Ecto neural progenitor cell (in vitro differentiated cells): ENCODE results near the gene PXMP2.

ENCODE experiments used
- DNase-seq: peaks from one replicate; pipeline ENCODE4 v3.0.0-alpha.2; 2018; ENCODE audit warnings: low spot score

PXMP2 gene

DNA sequence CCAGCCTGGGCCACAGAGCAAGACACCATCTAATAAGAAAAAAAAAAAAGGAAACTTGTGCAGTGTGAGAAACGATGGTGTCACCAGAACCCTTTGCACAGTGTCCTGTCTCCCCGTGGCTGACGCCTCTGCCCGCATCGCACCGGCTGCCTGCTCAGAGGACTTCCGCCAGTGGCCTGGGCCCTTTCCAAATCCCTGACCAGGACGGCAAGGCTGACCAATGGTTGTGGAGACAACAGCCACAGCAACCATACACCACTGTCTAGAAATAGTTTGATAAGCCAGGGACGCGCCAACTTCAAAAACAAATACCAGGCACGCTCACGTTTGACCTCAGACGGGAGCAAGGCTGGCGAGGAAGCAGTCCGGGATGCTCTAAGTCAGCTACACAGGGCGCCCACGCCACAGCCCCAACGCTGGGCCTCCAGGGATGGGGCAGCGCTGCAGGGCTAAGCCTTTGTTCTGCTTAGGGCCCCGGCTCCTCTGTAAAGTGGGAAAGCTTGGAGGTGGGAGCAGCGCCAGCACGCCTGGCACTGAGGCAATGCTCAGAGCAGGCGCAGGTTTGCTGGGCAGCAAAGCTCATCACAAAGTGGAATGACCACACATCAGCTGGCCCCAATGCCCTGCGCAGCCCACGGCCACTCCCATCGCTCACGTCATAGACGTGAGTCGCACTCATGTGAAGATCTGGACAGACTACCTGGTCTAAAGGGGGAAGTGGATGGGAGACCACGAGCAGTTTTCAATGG lies 35.8 kb downstream of the PXMP2 start:
- DNase-seq, result no peak

DNA sequence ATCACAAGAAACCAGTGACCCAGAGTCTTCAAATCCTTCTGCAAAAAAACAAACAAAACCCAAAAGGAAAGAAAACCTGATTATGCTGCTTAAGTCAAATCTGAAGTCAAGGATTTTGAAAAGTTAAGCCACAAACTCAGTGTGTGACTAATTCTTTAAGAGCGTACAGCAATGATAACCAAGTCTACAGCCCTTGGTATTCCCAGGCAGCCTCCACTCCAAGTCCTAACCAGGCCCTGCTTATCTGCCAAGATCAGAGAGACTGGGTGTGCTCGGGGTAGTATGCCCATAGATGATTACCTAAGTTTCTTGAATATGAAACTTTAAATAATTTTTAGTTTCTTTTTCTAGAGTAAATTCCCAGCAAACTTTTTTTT lies 36.4 kb downstream of the PXMP2 start:
- DNase-seq, result no peak

DNA sequence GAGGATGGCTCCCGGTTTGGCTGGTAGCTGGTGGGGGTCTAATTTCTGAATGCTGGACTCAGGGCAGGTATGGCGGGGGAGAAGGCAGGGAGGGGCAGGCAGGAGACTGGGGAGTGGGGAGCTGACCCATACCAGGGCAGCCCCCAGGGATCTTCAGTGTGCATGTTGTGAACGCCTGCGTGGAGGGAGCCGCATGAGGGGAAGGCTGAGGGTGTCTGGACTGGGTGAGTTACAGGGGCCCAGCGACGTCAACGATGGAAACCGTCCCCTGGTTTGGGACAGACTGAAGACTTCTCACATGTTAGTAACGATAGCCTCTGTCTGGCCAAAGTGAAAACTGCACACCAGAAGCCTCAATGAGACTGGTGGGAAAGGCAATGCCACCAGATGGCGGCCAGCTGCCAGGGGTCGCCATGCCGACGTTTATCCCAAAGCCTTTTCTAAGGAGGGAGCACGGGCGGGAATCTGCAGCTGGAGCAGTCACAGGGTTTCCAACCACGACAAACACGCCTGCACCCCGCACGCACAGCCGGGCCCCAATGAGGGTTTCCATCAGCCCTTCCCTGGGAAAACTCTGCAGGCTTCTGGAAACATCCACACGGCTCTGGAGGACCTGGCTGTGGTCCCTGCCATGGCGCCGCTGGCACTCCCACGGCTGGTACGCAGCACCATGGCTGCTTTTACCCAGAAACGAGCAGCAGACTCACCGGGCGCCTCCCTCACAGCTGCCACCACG lies 37.3 kb downstream of the PXMP2 start:
- DNase-seq, result no peak

DNA sequence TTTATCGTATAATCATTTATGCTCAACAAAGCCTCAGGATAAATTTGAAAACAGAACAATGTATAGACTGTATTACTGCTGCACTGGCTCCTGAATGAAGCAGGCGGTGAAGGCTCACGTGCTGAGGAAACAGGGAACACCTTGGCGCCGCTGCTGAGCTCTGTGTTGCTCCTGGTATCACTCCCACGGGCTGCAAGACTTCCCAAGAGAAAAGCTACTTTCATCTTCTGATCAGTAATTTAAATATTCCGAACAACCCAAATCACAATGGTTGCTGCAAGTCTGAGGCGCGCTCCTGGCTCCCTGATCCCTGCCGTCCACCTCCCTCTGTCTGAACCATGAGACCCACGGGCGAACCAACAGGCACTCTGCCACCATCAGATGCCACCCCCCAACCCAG lies 39.0 kb downstream of the PXMP2 start:
- no peak for DNase-seq

DNA sequence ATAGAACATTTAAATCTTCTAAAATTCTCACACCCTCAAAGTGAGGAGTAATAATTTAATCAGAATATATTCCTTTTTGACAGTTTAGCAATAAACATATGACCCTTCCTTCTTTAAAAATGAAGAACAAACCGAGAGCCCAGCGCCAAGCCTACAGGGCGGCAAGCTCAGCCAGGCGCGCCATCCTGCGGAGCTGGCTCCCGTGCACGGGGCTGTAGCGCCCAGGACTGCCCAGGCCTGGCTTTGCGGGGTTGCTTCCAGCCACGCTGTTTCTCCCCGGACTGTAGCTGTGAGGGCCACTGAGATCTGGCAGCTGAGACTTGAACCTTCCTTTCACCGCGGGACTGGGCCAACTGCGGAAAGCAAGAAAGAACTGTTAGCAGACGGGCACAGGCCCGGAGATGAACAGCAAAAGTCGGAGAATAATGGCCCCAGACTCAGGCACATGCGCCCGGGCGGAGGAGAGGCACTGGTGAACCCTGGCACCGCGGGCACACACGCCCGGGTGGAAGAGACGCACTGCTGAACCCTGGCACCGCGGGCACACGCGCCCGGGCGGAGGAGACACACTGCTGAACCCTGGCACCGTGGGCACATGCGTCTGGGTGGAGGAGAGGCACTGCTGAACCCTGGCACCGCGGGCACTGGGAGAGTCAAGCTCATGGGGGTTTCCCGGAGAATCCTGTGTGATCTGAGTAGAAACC lies 39.9 kb downstream of the PXMP2 start:
- DNase-seq, result no peak

DNA sequence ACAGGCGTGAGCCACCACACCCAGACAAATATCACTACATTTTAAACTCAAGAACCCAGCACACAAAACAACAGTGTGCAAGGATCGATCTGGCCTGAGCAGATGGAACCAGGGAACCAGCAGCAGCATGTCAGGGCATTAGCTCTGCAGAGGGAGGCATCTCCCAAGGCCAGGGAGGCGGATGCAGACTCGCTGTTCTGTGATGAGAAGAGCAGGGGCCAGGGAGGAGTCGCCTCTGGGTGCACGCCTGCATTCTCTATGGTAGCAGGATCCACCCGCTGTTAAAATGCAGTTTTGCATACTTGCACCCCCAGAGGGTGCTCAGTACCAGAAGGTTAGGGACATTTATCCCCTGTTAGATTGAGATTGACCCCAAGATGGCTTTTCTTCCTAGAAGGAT lies 41.1 kb downstream of the PXMP2 start:
- no peak for DNase-seq

DNA sequence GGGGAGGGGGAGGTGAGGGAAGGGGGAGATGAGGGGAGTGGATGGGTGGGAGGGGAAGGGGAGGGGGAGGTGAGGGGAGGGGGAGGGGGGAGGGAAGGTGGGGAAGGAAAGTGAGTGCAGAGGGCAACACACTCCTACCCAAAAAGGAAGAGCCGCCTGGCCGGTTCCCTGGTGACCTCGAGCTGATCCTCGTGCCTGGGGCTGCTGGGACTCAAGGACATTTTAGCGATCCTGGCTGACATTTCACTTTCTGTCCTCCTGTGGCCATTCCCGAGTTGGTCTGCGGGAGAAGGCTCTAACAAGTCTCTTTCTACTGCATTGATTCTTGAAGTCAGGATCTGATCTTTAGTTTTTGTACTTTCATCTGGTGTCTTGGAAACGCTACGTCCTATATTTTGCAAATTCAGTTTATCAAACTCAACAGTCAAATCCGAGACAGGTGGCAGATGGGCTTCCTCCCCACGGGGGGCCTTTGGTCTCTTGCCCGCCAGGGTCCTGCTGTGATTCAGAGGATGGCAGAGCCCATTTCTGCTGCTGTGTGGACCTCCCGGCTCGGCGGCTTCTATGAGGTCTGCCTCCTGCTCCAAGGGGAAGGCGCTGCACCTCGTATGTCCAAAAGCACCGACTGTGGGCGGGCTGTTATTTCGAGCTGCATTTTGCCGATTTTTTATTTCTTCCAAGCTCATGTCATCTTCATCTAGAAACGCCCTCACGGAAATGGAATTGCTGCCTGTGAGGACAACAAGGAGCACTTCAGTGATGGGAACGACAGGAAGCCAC lies 42.3 kb downstream of the PXMP2 start:
- DNase-seq, result no peak

DNA sequence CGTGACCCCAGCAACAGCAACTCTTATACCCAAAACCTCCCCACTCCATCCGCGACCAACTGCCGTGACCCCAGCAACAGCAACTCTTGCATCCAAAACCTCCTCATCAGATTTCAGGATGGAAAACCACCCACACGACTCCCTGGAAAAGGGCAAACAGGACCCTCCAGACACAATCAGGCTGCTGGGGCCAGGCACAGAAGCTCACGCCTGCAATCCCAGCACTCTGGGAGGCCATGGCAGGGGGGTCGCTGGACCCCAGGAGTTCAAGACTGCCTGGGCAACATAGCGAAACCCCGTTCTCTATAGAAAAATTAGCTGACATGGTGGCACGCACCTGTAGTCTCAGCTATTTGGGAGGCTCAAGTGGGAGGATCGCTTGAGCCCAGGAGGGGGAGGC lies 43.0 kb downstream of the PXMP2 start:
- DNase-seq, result no peak

DNA sequence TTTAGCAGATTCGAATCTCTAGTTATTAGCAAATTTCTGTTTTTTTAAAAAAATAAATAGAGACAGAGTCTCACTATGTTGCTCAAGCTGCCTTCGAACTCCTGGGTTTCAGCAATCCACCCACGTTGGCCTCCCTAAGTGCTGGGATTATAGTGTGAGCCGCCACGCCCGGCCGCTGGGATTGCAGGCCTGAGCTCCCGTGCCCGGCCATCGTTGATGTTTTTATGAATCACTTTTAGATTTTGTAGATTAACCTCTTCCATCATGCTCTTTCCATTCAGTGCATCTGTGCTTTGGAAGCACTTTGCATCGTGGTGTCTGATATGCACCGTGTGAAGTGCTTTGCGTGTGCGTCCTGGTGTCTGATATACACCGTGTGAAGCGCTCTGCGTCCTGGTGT lies 44.2 kb downstream of the PXMP2 start:
- no peak for DNase-seq

DNA sequence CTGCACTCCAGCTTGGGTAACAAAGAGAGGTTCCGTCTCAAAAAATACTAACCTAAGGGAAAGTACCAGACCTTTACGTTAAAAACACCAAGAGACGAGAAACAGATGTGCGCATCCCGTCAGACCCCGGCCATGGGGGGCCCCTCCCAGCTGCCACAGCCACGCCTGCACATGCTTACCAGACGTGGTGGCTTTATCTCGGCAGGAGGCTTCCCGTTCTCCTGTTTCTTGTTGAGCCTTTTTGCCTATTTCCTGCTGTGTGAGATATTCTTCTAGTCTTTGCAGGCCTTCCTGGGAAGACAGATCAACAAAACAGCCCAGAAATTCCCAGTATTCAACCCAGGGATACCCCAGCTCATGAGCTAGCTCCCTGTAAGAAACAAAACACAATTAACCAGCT lies 46.8 kb downstream of the PXMP2 start:
- no peak for DNase-seq

DNA sequence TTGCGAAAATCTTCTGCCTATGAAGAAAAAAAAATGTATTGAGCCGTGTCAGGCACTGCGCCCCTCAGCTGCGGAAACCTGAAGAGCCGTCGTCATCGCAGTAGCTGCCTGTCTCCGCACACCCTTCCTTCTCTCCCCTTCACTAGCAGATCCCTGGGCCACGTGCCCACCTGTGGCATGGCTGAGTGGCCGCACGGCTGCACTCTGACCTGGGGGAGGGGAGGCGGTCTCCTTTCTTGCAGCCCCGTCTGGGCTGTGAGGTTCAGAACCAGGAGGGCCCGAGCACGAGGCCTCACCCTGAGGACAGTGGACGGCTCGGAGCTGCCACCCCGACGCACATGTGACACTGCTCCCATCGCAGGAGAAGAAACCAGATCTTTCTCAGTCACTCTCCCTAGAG lies 48.1 kb downstream of the PXMP2 start:
- DNase-seq, result no peak

DNA sequence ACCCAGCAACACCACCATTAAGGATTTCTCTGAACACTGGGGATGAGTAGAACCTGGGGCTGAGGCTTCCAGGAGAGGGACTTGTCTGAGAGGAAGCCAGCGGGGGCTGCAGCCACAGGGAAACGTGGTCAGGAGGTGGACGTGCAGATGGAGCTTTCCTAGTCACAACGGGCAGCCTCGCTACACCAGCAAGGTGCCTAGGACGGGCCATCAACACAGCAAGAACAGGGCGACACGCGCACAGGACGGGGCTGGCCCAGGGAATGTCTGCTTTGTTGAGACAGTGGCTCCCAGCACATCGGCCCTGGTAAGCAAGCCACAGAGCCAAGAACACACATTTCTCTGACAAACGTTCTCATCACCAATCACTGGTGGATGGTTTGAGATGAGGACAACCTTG lies 49.0 kb downstream of the PXMP2 start:
- DNase-seq, result no peak

DNA sequence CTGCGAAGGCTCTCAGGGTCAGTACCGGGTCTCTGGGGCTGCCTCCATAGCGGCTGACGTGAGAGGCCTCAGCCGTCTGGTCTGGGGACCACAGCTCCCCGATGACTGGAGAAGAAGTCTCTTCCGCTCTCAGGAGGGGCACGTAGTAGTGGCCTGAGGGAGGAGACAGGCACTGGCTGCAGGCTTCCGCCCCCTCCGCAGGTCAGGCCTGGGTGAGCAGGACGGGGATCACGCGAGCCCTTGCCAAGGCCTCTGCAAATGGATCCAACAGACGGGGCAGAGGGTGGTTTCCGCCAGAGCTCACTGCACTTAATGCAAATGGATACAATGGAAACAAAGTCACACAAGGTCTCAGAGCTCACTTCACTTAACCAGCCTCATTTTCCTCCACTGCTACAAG lies 49.5 kb downstream of the PXMP2 start:
- no peak for DNase-seq

DNA sequence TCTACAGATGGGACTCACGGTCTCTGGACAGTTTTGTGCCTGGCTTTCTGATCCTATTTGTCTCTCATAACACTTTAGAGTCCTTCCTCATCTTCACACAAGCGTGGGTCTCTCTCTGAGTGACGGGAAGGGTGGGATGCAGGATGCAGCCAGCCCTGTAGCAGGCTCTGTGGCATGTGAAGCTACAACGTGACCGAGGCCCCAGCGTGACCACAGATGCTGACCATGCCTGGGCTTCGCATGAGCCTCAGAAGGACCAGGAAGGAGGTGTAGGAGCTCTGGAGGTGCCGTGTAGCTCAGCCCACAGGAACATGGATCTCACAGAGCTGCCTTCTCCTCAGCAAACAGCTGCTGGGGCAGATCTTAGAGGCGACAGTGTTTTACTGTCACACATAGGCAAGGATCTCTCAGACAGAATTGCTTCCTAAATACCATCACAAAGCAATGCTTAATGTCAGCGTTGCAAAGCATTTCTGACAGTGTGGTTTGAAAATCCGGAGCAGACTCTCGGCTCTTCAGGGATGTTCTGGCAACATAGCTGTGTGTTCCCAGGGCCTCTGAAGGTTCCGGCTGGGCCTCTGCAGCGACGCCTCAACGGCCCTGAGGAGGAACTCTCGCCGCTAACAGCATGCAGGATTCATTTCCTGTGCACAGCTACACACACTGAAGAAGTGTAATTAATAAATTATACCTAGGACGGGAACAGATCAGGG lies 52.4 kb downstream of the PXMP2 start:
- DNase-seq, result no peak

DNA sequence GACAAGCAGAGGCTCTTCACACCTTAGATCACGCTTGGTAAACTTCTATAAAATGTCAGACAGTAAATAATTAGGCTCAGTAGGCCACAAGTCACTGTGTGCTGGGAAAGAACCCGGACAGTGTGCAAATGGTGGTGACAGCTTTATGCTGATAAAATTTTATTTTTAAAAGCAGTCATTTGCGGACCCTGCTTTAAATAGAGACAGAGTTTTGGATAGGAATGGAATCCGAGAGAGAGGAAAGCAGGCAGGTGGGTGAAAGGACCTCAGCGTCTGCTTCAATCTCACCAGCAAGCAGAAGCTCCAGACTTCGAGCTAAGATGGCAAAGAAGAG lies 52.9 kb downstream of the PXMP2 start:
- no peak for DNase-seq

DNA sequence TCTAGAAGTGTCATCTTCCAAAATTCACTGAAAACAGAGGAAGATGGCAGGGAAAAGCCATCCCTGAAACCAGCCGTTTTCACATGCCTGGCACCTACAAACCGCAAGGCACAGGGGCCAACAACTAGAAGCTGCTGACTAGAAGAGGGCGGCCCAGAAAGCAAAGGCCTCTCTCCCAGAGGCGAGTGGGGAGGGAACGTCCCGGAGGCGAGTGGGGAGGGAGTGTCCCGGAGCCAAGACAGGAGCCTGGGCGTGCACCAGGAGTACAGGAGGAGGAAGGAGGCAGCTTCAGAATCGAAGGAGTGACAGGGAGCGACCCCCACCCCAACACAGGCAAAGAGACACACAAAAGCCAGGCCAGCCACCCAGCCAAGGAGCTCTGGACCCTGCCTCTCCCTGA lies 53.3 kb downstream of the PXMP2 start:
- DNase-seq, result no peak

DNA sequence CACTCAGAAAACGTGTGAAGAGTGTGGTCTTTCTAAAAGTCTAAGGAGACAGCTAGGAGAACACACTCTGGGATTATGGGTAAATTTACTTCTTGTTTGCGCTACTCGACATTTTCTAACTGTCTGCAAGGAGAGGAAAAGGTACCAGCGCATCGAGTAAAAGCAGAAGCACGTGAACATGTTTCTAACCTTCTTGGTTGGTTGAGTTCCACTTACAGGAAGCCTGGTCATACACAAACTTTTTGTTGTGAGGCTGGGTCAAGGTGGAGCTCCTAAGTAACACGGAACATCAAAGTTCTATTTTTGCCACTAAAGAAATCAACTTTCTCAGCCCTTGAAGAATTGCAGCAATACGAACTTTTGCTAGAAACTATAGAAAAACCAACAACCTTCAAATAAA lies 54.2 kb downstream of the PXMP2 start:
- DNase-seq, result no peak

DNA sequence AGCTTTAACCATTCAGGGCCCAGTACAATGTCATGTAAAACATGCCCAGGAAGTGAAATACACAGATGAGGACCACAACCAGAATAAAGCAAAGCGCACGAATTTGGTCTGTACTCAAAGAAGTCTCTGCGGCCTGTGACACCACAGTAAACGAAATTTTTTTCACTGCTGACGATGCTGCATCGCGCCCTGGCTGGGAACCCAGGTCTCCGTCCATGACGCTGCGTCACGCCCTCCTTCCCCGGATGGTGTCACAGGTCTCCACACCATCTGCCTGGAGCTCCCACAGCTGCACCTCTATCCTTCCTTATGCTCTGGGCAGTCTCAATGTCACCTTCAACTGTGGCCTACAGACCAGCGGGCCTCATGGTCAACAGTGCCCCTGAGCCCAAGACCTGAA lies 56.4 kb downstream of the PXMP2 start:
- DNase-seq, result no peak

DNA sequence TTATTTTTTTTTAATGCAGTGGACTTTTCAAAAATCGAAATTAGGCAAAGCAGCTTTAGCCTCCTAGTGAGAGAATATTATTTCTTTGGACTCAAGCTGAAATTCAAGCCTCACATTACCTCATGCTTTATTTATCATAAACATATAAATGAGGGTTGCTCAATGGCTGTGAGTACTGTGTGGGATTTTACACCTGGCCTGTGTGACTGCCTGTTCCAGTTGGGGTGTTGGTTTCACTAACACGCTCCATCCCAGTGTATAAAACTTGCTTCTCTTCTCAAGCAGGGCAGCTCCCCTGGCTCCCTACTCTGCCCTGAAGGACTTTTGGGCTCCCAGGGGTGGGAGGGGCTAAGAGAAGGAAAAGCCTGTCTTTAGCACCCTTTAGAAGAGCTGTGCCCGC lies 59.2 kb downstream of the PXMP2 start:
- no peak for DNase-seq

DNA sequence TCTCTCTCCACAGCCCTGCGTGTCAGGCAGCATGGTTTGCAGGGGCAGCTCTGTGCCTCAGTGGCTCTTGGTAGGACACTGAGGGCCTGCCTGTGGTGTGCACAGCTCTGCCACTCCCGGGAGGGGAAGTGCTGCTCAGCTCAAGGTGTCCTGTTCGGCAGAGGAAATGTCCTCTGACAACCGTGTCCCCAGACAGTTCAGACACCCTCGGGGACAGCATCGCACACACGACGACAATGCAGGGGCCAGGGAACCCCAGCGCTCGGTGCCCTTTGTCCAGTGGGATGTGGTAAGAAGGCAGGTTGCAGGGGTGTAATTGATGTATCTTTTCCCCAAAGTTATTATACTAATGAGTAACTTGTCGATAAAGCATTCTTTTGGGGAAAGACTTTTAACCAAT lies 60.0 kb downstream of the PXMP2 start:
- DNase-seq, result no peak

DNA sequence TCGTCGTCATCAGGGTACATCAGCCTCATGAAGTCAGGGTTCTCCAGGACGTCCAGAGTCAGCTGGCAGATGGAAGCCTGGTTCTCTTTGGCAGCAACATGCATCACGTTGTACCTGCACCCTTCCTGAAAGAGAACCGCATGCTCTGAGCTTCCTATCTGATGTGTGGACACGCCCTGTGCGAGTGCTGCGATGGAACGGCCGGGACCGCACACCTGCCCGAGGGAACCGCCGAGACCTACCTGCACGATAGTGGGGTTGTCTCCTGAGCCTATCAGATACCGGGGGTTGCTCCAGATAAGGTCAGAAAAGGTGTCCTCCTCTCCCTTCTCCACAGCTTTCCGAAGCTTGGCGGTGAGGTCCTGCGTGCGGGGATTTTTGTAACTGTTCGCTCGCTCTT lies 60.5 kb downstream of the PXMP2 start:
- DNase-seq, result no peak

DNA sequence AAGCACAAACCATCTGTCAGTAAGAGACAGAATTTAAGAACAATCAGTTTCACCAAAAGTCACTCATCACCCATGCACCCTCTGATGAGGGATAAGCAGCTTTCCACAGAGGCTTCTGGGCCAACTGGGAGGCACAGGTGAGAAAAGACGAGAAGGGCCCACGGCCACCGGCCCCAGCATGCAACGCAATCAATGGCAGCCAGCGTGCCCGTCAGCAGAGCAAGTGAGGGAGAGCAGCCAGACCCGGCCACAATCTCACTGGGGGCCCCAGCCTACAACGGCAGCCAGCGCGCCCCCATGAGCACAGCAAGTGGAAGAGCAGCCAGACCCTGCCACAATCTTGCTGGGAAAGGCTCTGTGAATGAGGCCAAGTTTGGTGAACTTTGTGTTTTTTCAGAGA lies 60.9 kb downstream of the PXMP2 start:
- DNase-seq, result no peak
